Progenitor cell of endocrine pancreas (in vitro differentiated cells): ENCODE data around the gene COL23A1. TPM values are rescaled to one million over a fixed set of nuclear protein-coding genes. Genes with fewer than 3 reads are reported as not detected.
"Not testable (repeated sequence)": the region's sequence is repeated elsewhere in the genome, so short reads cannot be mapped to it uniquely, and the experiment has no call there.

ENCODE experiments used
- DNase-seq: peaks from one replicate; pipeline ENCODE4 v3.0.0; 2021; ENCODE audit warnings: low spot score; ENCODE audit not compliant: unreplicated experiment
- H3K27ac Mint-ChIP-seq: 2 replicates; pipeline ENCODE4 v1.8.0; 2021; ENCODE audit warnings: mild to moderate bottlenecking, moderate library complexity, mixed read lengths
- H3K27me3 Mint-ChIP-seq: 2 replicates; pipeline ENCODE4 v1.8.0; 2021; ENCODE audit warnings: mixed read lengths
- H3K36me3 Mint-ChIP-seq: 2 replicates; pipeline ENCODE4 v1.8.0; 2022; ENCODE audit warnings: mixed read lengths; ENCODE audit not compliant: insufficient read depth
- H3K4me1 Mint-ChIP-seq: 2 replicates; pipeline ENCODE4 v1.8.0; 2021; ENCODE audit warnings: low read depth, mixed read lengths
- H3K4me3 Mint-ChIP-seq: 2 replicates; pipeline ENCODE4 v1.8.0; 2021; ENCODE audit warnings: low read depth, mild to moderate bottlenecking, moderate library complexity, mixed read lengths
- H3K9me3 Mint-ChIP-seq: 2 replicates; pipeline ENCODE4 v1.8.0; 2021; ENCODE audit warnings: low read depth, mixed read lengths
- total RNA-seq: library from RNA; stranded (reverse); gene quantifications from 2 replicates; pipeline ENCODE4 v1.2.1, GENCODE V29; 2021
- TF ChIP-seq, protein P1 (sequence below): fragments of 200-600 bp; sonication (generic); IDR thresholded peaks from one replicate; pipeline ENCODE4 v1.5.0; 2021; ENCODE audit warnings: antibody characterized with exemption, mild to moderate bottlenecking; ENCODE audit not compliant: unreplicated experiment

COL23A1 gene
- total RNA-seq, 1 donor from 2014 or later: 0.36 TPM

DNA sequence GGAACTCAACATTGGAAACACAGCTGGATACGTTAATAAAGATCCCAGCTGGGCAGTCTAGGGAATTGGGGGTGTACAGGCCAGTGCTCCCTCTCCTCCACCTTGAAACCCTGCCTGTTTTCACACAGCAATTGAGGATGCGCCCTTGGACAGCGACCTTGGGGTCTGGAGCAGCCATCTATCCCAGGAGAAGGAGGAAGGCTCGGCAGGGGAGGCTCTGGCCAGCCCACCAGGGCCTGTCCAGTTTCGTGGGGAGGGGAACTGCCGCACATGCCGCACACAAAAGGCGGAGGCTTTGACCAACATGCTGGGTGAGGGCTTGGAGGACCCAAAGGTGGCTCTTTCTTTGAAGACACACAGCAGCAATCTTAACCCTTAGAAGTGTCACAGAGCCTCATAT lies 1.4 kb downstream of the COL23A1 start:
- peak overlapping the region; percentile 50 for H3K4me3 Mint-ChIP-seq
- H3K9me3 Mint-ChIP-seq: no peaks in the 10 kb centered on the region
- H3K36me3 Mint-ChIP-seq: no peaks in the 10 kb centered on the region
- H3K27me3 Mint-ChIP-seq: peaks cover 53% of the 10 kb centered on the region
- H3K27ac Mint-ChIP-seq: no peak overlapping the region
- peaks cover 14% of the 10 kb centered on the region for H3K4me1 Mint-ChIP-seq
- TF ChIP-seq, protein P1, sequence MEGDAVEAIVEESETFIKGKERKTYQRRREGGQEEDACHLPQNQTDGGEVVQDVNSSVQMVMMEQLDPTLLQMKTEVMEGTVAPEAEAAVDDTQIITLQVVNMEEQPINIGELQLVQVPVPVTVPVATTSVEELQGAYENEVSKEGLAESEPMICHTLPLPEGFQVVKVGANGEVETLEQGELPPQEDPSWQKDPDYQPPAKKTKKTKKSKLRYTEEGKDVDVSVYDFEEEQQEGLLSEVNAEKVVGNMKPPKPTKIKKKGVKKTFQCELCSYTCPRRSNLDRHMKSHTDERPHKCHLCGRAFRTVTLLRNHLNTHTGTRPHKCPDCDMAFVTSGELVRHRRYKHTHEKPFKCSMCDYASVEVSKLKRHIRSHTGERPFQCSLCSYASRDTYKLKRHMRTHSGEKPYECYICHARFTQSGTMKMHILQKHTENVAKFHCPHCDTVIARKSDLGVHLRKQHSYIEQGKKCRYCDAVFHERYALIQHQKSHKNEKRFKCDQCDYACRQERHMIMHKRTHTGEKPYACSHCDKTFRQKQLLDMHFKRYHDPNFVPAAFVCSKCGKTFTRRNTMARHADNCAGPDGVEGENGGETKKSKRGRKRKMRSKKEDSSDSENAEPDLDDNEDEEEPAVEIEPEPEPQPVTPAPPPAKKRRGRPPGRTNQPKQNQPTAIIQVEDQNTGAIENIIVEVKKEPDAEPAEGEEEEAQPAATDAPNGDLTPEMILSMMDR: no peak
- DNase-seq: no peak

DNA sequence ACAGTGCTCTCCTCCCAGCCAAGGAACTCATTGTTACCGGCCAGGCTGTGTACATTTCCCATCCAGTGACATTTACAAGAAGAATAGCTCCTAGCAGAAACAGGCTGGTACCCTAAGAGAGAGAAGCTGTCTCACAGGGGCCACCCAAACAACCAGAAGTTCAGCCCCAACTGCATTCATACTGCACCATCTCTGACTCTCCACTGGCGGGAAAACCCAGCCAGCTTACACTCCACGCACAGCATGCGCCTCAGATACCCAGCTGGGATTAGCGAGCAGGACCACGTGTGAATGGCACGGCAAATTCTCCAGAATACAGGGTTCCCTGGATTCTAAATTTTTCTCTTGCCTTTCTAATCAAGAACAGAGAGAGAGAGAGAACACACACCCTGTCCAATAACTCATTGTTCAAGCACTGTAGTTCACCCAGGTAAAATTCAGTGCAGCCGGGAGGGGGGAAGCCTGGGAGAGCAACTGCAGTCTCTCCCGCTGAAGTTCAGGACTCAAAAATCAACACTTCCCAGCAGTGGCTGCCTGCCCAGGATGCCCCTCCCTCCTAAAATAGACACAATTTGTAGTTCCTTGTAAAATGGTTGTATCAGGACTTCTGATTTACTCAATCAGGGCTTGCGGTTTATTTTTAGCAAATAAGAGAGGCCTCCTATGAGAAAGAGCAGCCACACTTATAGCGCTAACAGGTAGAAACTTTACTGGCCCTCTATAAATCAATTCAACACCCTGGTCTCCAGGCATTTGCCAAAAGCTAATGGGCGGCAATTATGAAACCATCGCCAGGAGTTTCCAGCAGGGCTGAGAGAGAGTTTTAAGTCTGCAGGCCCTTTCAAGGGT lies 2.2 kb downstream of the COL23A1 start:
- TF ChIP-seq, protein P1: no peak
- peaks cover 14% of the 10 kb centered on the region for H3K4me1 Mint-ChIP-seq
- H3K9me3 Mint-ChIP-seq: no peaks in the 10 kb centered on the region
- no peak overlapping the region for H3K27ac Mint-ChIP-seq
- H3K4me3 Mint-ChIP-seq: peak overlapping the region; percentile 50
- peaks cover 54% of the 10 kb centered on the region for H3K27me3 Mint-ChIP-seq
- H3K36me3 Mint-ChIP-seq: no peaks in the 10 kb centered on the region
- DNase-seq: no peak

DNA sequence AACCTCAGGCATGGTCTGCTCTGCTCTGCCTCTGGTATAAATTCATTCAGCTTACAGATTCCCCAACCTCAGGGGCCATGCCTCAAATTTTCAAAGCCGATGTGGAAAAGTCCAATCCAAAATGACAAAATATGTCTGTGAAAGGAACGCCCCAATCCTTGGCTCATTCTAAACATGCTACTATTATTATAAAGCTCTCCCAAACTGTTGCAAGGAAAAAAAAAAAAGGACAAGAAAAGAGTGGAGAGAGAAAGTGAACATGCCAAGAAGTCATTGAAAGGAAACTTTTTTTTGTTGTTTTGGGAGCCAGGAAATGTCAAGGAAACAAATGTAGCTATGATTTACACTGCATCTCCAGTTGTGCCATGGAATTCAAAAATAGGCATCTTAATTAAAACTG lies 3.8 kb downstream of the COL23A1 start:
- no peaks in the 10 kb centered on the region for H3K36me3 Mint-ChIP-seq
- H3K4me3 Mint-ChIP-seq: no peak overlapping the region
- no peak overlapping the region for H3K27ac Mint-ChIP-seq
- TF ChIP-seq, protein P1: no peak
- H3K4me1 Mint-ChIP-seq: peaks cover 14% of the 10 kb centered on the region
- H3K27me3 Mint-ChIP-seq: peaks cover 54% of the 10 kb centered on the region
- no peaks in the 10 kb centered on the region for H3K9me3 Mint-ChIP-seq
- no peak for DNase-seq

DNA sequence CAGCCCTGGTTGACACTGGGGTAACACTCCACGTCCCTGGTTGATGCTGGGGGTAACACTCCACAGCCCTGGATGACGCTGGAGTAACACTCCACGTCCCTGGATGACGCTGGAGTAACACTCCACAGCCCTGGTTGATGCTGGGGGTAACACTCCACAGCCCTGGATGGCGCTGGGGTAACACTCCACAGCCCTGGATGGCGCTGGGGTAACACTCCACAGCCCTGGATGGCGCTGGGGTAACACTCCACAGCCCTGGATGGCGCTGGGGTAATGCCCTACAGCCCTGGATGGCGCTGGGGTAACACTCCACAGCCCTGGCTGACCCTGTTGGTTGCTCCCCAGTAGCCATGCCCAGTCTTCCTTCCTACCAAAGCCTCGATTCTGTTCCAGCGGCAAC lies 4.8 kb downstream of the COL23A1 start:
- not testable (repeated sequence) for H3K4me1 Mint-ChIP-seq, H3K9me3 Mint-ChIP-seq, H3K27ac Mint-ChIP-seq, DNase-seq, H3K4me3 Mint-ChIP-seq, H3K36me3 Mint-ChIP-seq
- H3K27me3 Mint-ChIP-seq: peaks cover 47% of the 10 kb centered on the region

DNA sequence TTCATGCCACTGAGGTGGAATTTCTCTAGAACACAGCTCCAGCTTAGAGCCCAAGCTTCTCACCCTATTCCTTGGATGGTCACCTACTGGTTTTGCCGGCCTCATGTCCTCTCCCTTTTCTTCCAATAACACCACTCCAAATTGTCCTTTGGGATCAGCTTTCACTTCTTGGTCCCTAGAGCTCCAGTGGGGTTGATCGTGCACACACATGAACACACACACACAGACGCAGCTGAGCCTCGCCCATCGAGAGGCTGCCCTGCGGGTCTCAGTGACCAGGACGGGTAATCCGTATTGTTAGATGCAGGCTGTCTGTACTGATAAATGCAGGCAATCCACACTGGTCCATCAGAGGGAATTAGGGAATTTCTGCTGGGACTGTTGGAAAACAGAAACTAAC lies 6.9 kb downstream of the COL23A1 start:
- H3K9me3 Mint-ChIP-seq: no peaks in the 10 kb centered on the region
- TF ChIP-seq, protein P1: no peak
- H3K4me3 Mint-ChIP-seq: no peak overlapping the region
- no peaks in the 10 kb centered on the region for H3K36me3 Mint-ChIP-seq
- peaks cover 10% of the 10 kb centered on the region for H3K4me1 Mint-ChIP-seq
- no peak overlapping the region for H3K27ac Mint-ChIP-seq
- DNase-seq: no peak
- H3K27me3 Mint-ChIP-seq: peaks cover 44% of the 10 kb centered on the region

DNA sequence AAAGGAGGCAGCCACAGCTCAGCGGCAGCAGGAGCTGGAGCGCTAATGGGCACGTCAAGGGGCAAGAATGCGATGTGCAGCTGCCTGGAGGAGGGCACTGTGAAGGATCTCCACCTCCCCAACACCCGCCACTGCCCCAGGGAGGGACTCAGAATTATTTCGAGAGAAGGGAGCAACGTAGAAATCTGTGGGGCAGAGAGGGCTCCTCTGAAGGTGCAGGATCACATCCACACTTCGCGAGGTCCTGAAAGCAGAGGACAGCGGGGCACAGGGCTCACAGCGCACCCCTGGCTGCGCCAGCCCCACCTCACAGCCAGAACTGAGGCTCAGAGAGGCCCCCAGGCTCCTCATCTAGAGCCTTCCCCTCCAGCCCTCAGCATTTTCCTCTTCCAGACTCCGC lies 7.9 kb downstream of the COL23A1 start:
- H3K36me3 Mint-ChIP-seq: no peaks in the 10 kb centered on the region
- no peak overlapping the region for H3K27ac Mint-ChIP-seq
- H3K4me3 Mint-ChIP-seq: no peak overlapping the region
- no peak for DNase-seq
- peaks cover 39% of the 10 kb centered on the region for H3K27me3 Mint-ChIP-seq
- TF ChIP-seq, protein P1: no peak
- peaks cover 3% of the 10 kb centered on the region for H3K4me1 Mint-ChIP-seq
- H3K9me3 Mint-ChIP-seq: no peaks in the 10 kb centered on the region
